GM18511 (cell line): ENCODE results near the gene PI4K2B.
A peak's percentile ranks its signal among the peaks of the same experiment; 100 is the strongest.
"Not testable (repeated sequence)": the region's sequence is repeated elsewhere in the genome, so short reads cannot be mapped to it uniquely, and the experiment has no call there.

Source experiments
- ATAC-seq: cut with Tn5 transposase; IDR thresholded peaks from one replicate; pipeline ENCODE4 v1.9.1; 2021; ENCODE audit warnings: mild to moderate bottlenecking, moderate library complexity; ENCODE audit not compliant: unreplicated experiment

The PI4K2B gene

GRCh38 chr4:25303578-25303977 lies 69.7 kb downstream of the PI4K2B start:
- no peak for ATAC-seq

- ATAC-seq: no peak
Measured at GRCh38 chr4:25306518-25307057, 72.8 kb downstream of the PI4K2B start.

DNA sequence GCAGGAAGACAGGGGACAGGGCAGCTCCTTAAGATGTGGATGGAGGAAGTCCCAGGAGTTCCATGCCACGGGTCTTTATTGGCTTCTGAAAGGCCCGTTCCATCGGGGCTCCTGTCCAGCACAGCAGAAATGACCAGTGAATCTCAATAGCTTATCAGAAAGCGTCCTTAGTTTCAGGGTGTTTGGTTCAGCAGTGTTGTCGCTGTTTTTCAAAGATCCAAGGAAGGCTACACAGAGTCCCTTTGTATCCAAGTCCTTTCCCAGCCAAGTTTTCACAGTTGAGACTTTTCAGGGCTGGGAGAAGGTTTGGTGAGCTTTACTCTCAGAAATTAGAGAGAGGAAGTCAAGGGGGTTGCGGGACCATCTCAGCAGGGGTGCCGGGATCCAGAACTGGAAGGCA lies 73.8 kb downstream of the PI4K2B start:
- no peak for ATAC-seq

GRCh38 chr4:25308306-25308705 lies 74.5 kb downstream of the PI4K2B start:
- ATAC-seq: no peak

DNA sequence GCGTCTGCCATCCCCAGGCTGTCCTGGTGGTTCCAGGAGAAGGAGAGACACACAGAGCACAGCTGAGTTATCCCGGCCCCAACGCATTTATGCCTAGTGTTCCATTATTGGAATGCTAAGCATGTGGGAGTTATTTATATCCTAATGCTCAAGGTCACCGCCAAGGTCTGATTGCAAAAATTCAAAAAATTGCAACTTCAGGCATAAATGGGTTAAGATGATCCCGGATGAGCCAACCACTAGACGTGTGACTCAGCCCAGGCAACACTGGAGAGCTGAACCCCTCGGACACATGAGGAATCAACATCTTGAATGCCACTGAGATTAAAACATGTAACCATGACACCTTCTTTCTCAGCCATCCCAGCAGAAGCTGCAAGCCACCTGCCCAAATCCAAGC lies 74.9 kb downstream of the PI4K2B start:
- no peak for ATAC-seq

DNA sequence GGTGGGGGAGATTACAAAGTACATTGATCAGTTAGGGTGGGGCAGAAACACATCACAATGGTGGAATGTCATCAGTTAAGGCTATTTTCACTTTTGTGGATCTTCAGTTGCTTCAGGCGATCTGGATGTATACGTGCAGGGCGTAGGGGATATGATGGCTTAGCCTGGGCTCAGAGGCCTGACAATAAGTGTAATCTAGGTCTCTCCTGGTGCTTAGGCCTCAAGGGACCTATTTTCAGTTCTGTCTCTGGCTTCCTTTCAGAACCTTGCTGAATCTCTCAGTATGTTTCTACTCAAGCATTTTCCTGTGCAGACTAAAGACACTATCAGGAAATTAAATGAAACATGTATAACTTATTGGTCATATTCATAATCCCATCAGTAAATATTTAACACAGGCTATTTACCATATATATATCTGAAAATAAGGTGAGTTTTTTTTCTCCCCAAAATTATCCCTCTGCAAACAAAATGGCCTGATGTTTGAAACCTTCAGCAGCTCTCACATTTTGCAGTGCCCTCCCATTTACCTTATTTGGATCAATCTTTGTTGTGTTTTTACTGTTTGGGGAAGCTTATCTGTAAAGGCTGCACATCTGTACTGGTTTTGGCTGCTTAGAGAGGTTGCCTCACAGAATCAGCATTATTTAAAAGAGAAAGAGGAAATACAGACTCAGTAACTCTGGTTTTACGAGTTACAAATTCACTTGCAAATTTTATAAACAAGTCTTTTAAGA lies 76.4 kb downstream of the PI4K2B start:
- ATAC-seq: peak; percentile 64

DNA sequence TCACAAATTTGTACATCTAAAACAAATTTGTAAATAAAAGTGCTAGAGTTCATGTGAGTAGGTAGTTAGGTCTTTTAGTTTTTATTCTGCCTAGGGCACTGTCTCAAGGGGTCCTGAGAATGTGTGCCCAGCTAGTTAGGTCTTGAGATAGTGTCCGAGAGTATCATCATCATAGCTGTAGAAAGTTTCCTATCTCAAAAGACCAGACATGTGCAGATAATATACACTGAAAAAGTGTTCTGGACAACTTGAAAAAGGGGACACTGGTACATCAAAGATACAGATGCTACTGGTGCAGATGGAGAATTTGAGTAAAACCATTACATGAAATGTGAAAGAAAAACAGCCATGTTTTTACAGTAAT lies 77.0 kb downstream of the PI4K2B start:
- ATAC-seq: peak; percentile 21

DNA sequence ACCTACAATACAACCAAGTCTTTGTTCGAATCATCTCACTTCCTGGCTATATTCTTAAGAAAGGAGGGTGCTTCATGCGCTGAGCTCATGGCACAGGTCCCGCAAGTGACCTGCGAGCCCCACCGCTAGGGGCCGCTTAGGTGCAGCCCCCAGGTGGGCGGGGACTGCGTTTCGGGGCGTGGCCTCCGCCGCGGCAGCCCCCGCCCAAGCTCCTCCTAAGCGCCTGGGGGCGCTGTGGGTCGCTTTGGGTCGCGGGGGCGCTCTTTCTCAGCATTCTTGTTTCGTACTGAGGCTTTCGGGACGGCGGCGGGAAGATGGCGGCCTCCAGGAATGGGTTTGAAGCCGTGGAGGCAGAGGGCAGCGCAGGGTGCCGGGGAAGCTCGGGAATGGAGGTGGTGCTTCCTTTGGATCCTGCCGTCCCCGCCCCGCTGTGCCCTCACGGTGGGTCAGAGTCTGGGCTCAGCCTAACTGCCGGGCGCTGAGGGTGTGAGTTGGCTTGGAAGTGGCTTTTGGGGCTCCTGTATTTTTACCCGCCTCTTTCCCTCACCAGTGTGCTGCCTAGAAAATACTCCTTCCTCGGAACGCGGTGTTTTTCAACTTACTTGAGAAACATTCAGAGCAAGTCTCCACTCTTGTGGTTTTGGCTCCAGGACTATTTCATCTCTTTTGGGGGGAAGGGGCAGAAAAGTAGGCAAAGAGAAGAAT lies 78.8 kb downstream of the PI4K2B start, which contains the start of gene ZCCHC4:
Gene ZCCHC4, plus strand, starts transcription at position 279 of the 705 bp plus-strand sequence. Its CDS starts 36 bp downstream, at position 315.
- ATAC-seq: peak; percentile 81

GRCh38 chr4:25313201-25313895 lies 79.5 kb downstream of the PI4K2B start:
- no peak for ATAC-seq

GRCh38 chr4:25320336-25320735 lies 86.5 kb downstream of the PI4K2B start:
- ATAC-seq: no peak

- no peak for ATAC-seq
Measured at GRCh38 chr4:25320773-25321172, 86.9 kb downstream of the PI4K2B start.

DNA sequence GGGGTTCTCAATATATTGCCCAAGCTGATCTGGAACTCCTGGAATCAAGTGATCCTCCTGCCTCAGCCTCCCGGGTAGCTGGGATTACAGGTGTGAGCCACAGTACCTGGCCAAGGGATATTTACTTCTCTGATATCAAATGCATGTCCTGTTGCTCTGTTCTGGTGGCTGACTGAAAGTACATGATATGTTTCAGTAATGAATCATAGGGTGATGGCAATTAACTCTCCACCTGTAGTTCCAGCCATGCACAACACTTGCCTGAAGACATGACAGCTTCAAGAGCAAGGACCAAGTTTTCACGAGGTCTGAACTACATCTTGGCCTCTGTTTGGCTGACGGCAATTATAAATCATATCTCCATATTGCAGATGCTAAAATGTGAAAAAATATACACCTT lies 87.9 kb downstream of the PI4K2B start:
- no peak for ATAC-seq

DNA sequence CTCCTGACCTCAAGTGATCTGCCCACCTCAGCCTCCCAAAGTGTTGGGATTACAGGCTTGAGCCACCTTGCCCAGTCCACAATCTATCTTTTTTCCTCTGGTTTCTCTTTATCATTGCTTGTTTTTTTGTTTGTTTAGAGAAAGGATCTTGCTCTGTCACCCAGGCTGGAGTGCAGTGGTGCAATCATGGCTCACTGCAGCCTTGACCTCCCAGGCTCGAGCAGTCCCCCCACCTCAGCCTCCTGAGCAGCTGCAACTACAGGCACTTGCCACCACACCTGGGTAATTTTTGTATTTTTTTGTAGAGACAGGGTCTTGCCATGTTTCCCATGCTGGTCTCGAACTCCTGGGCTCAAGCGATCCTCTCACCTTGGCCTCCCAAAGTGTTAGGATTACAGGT lies 94.6 kb downstream of the PI4K2B start:
- ATAC-seq: not testable (repeated sequence)
